Hepatocyte (in vitro differentiated cells): ENCODE measurements around the gene MAPK8IP1. TPM values are rescaled to one million over a fixed set of nuclear protein-coding genes. Genes with fewer than 3 reads are reported as not detected.
A peak's percentile ranks its signal among the peaks of the same experiment; 100 is the strongest.

Source experiments
- DNase-seq: peaks from one replicate; pipeline ENCODE4 v3.0.0-alpha.2; 2016; ENCODE audit warnings: low spot score
- H2AFZ ChIP-seq: fragments of 200-600 bp; sonication (generic); 2 replicates; pipeline ENCODE4 v1.6.0; 2016; ENCODE audit warnings: antibody characterized with exemption, mild to moderate bottlenecking
- H3K27ac ChIP-seq: fragments of 200-600 bp; sonication (generic); 2 replicates; pipeline ENCODE4 v1.5.1; 2016; ENCODE audit warnings: mild to moderate bottlenecking
- H3K27me3 ChIP-seq: fragments of 200-600 bp; sonication (generic); 2 replicates; pipeline ENCODE4 v1.6.1; 2016
- H3K36me3 ChIP-seq: fragments of 200-600 bp; sonication (generic); replicated peaks from 2 replicates; pipeline ENCODE4 v1.5.1; 2016; ENCODE audit warnings: low read depth; ENCODE audit not compliant: insufficient read depth
- H3K4me1 ChIP-seq: fragments of 200-600 bp; sonication (generic); 2 replicates; pipeline ENCODE4 v1.5.1; 2016; ENCODE audit warnings: mild to moderate bottlenecking, moderate library complexity; ENCODE audit not compliant: insufficient read depth
- H3K4me2 ChIP-seq: fragments of 200-600 bp; sonication (generic); 2 replicates; pipeline ENCODE4 v1.6.0; 2016
- H3K4me3 ChIP-seq: fragments of 200-600 bp; sonication (generic); 2 replicates; pipeline ENCODE4 v1.5.1; 2016; ENCODE audit warnings: mild to moderate bottlenecking
- H3K79me2 ChIP-seq: fragments of 200-600 bp; sonication (generic); 2 replicates; pipeline ENCODE4 v1.6.0; 2017; ENCODE audit warnings: mild to moderate bottlenecking
- H3K9me2 ChIP-seq: fragments of 200-600 bp; sonication (generic); replicated peaks from 2 replicates; pipeline ENCODE4 v1.6.0; 2017; ENCODE audit warnings: mild to moderate bottlenecking; ENCODE audit not compliant: insufficient read depth
- H3K9me3 ChIP-seq: fragments of 200-600 bp; sonication (generic); 2 replicates; pipeline ENCODE4 v1.5.1; 2016; ENCODE audit warnings: low read depth, mild to moderate bottlenecking
- H4K20me1 ChIP-seq: fragments of 200-600 bp; sonication (generic); 2 replicates; pipeline ENCODE4 v1.6.0; 2016; ENCODE audit warnings: mild to moderate bottlenecking; ENCODE audit not compliant: insufficient read depth, poor library complexity, severe bottlenecking
- EZH2 ChIP-seq: fragments of 200-600 bp; sonication (generic); IDR thresholded peaks from 2 replicates; pipeline ENCODE4 v1.6.1; 2016; ENCODE audit warnings: antibody characterized with exemption, mild to moderate bottlenecking, borderline replicate concordance
- EZH2phosphoT487 ChIP-seq: fragments of 200-600 bp; sonication (generic); IDR thresholded peaks from one replicate; pipeline ENCODE4 v1.6.1; 2018; ENCODE audit warnings: antibody characterized with exemption, mild to moderate bottlenecking, low read depth, moderate library complexity; ENCODE audit not compliant: unreplicated experiment, severe bottlenecking
- WGBS: methylation state at CpG from one replicate; pipeline ENCODE4 v1.1.6; 2016; ENCODE audit warnings: low lambda C conversion rate; ENCODE audit errors: missing lambda C conversion rate; 5-methylcytosine and 5-hydroxymethylcytosine counted together
- polyA plus RNA-seq: library from polyadenylated mRNA; unstranded; fragments of >200 nt; fragmentation: Nextera tagmentation; extraction: Ambion mirVana; gene quantifications from 2 replicates; pipeline ENCODE4 v1.2.1, GENCODE V29; 2016
- total RNA-seq: library from RNA; depleted of rRNA; stranded (reverse); fragments of >200 nt; gene quantifications from 2 replicates; pipeline ENCODE4 v1.2.3, GENCODE V29; 2014
- TF ChIP-seq, protein P1 (sequence below): fragments of 200-600 bp; sonication (generic); IDR thresholded peaks from 2 replicates; pipeline ENCODE4 v1.5.1; 2016; ENCODE audit warnings: antibody characterized with exemption, mild to moderate bottlenecking; ENCODE audit not compliant: poor library complexity

Gene MAPK8IP1
- total and polyA plus RNA-seq, 2 experiments from 2014 or later: 7.2 to 7.6 TPM

- no peak overlapping the region for H3K27ac ChIP-seq
- peaks cover 85% of the 10 kb centered on the region for H3K79me2 ChIP-seq
- peaks cover 3% of the 10 kb centered on the region for H3K4me1 ChIP-seq
- TF ChIP-seq EZH2phosphoT487 (no peak), EZH2 (no peak)
- TF ChIP-seq, protein P1, sequence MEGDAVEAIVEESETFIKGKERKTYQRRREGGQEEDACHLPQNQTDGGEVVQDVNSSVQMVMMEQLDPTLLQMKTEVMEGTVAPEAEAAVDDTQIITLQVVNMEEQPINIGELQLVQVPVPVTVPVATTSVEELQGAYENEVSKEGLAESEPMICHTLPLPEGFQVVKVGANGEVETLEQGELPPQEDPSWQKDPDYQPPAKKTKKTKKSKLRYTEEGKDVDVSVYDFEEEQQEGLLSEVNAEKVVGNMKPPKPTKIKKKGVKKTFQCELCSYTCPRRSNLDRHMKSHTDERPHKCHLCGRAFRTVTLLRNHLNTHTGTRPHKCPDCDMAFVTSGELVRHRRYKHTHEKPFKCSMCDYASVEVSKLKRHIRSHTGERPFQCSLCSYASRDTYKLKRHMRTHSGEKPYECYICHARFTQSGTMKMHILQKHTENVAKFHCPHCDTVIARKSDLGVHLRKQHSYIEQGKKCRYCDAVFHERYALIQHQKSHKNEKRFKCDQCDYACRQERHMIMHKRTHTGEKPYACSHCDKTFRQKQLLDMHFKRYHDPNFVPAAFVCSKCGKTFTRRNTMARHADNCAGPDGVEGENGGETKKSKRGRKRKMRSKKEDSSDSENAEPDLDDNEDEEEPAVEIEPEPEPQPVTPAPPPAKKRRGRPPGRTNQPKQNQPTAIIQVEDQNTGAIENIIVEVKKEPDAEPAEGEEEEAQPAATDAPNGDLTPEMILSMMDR: no peak
- H3K9me2 ChIP-seq: no peaks in the 10 kb centered on the region
- H4K20me1 ChIP-seq: peaks cover 69% of the 10 kb centered on the region
- H3K36me3 ChIP-seq: no peaks in the 10 kb centered on the region
- no peaks in the 10 kb centered on the region for H3K9me3 ChIP-seq
- no peak for DNase-seq
- no peak overlapping the region for H3K4me2 ChIP-seq
- H2AFZ ChIP-seq: no peak overlapping the region
- WGBS: 66% methylated on average over 4 of the region's 4 CpGs
- H3K4me3 ChIP-seq: no peak overlapping the region
- no peaks in the 10 kb centered on the region for H3K27me3 ChIP-seq
These were observed 33.3 kb upstream of the MAPK8IP1 start for GRCh38 chr11:45852018-45852711.

- Histone ChIP-seq H2AFZ (no peak overlapping the region), H3K4me3 (no peak overlapping the region), H3K4me1 (peaks cover 8% of the 10 kb centered on the region), H3K9me2 (no peaks in the 10 kb centered on the region), H4K20me1 (peaks cover 69% of the 10 kb centered on the region), H3K36me3 (no peaks in the 10 kb centered on the region), H3K79me2 (peaks cover 90% of the 10 kb centered on the region), H3K27ac (no peak overlapping the region), H3K9me3 (no peaks in the 10 kb centered on the region), H3K27me3 (no peaks in the 10 kb centered on the region), H3K4me2 (no peak overlapping the region)
- TF ChIP-seq, protein P1: no peak
- TF ChIP-seq EZH2phosphoT487: no peak
- no peak for TF ChIP-seq EZH2
- 37% methylated on average over 1 of the region's 1 CpG for WGBS
- no peak for DNase-seq
These were observed 32.7 kb upstream of the MAPK8IP1 start for GRCh38 chr11:45852712-45853101.

DNA sequence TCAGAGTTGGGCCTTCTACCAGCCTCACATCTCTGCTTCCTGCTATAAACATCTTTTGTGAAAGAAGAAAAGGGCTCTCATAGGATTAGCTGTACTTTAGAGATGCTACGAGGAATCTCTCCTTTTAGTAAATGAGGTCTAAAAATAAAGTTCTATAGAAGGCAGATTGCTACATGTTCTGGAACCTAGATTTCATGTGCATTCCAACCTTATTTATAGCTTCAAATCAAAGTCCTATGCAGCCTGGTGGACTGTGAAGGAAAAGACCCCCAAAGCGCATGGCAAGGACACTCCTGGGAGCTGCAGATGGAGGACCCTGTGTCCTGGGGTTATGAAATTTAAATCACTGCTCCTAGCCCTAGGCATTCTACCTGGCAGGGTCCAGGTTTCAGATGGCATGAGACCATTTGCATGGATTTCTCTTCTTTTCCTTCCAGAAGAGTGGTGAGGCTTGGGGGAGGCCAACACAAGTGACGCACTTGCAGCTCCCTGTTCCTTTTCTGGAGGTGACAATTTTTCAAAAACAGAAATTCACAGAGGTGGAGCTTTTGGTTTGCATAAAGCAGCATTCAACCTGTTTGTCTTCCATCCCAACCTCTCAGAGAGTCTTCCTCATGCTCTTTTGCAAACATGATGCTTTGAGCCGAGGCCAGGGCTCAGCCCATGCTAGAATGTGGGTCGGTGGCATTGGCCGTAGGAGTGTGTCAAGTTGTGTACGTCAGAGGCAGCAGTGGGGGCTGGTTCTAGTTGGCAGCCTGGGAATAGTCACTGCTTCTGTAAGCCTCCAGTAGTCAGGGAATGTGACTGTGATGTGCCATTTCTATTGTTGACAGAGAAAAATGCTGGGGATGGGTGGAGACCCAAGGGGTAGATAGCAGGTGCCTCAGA lies 31.9 kb upstream of the MAPK8IP1 start:
- Histone ChIP-seq H3K79me2 (peaks cover 87% of the 10 kb centered on the region), H3K4me1 (peaks cover 15% of the 10 kb centered on the region), H3K9me2 (no peaks in the 10 kb centered on the region), H3K9me3 (no peaks in the 10 kb centered on the region), H4K20me1 (peaks cover 72% of the 10 kb centered on the region), H3K36me3 (no peaks in the 10 kb centered on the region), H2AFZ (no peak overlapping the region), H3K27me3 (no peaks in the 10 kb centered on the region), H3K4me3 (no peak overlapping the region), H3K4me2 (no peak overlapping the region), H3K27ac (peak overlapping the region; percentile 21)
- DNase-seq: no peak
- WGBS: 86% methylated on average over 7 of the region's 7 CpGs
- TF ChIP-seq, protein P1: no peak
- TF ChIP-seq EZH2 (no peak), EZH2phosphoT487 (no peak)
